ENCODE results near the gene CASS4.

DNA sequence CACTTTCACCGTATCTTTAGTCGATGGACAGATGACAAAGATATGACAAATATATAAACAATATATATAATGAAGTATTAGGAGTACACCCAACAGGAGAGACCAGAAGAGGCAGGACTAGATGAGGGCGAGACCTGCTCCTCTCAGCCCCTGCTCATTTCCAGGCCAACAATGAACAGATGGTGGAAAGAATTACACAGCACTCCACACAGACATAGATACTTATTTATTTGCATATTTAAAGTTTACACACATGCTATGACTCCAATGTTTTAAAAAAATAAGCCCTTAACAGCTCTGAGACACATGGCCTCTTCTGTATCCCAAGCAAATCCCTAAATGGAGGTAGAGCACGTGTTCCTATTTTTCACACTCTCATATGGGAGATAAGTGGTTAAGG is 42.9 kb upstream of the CASS4 start:
- TF ChIP-seq CTCF (conservative IDR thresholded peaks at IDR 0.05; ENCODE audit: low read length) (no peak), EZH2phosphoT487 (IDR thresholded peaks at IDR 0.05; ENCODE audit: borderline replicate concordance) (no peak)
